ENCODE results near the gene HUNK.
"Not testable (repeated sequence)": the region's sequence is repeated elsewhere in the genome, so short reads cannot be mapped to it uniquely, and the experiment has no call there.

The HUNK gene

GRCh38 chr21:31872452-31873274 is at the start of gene HUNK:
Gene HUNK (plus strand): TSS chr21:31873020. CDS start chr21:31873675, 655 bp downstream.
- peak; percentile 71 for DNase-seq

GRCh38 chr21:31829736-31830472 is 42.9 kb upstream of the HUNK start:
- no peak for DNase-seq

DNA sequence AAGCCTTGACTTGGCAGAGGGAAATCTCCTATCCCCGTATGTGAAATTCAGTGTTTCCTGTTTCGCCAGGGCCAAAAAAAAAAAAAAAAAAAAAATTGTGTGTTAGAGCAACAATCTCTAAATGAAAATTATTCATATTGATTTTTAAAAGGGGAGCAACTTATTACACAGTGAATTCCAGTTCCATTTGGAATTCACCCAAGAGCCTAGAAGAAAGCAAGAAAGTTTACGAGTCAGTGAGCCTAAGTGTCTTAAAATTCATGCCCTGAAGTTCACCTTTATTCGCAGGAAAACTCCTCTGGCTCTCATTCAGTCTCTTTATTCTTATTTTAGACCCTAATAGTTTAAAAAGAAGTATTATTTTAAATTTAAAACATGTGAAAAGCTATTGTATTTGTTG is 42.1 kb upstream of the HUNK start:
- DNase-seq, result no peak

GRCh38 chr21:31837041-31837440 is 35.8 kb upstream of the HUNK start:
- no peak for DNase-seq

DNA sequence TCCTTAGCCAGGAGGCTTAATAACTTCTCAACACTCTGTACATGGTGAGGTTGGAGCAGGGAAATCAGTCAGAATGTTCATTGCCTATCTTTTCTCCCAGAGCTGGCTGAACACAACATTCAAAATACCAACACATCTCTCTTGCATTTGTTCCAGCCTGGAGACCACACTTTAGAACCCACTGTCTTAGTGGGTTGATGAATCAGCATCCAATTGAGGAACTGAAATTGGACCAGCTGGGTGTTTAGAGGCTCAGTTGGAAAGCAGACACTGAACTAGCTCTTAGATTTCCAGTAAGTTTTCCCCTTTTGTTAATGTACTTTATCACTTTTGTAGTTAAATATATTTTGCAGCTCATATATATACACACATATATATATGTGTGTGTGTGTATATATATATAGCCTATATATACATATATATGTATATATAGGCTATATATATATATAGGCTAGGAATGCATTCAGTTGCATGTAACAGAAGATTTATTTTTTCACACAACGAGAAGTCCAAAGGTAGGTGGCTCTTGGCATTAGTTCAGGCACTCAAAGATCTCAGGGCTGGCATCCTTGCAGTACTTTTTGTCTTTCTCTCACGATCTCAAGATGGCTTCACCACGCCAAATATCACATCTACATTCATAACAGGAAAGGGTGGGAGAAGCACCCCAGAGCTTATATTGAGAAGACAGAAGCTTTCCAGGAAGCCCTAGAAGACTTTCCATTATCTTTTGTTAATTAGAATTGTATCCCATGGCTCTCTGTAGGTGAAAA is 35.0 kb upstream of the HUNK start:
- DNase-seq, result no peak

DNA sequence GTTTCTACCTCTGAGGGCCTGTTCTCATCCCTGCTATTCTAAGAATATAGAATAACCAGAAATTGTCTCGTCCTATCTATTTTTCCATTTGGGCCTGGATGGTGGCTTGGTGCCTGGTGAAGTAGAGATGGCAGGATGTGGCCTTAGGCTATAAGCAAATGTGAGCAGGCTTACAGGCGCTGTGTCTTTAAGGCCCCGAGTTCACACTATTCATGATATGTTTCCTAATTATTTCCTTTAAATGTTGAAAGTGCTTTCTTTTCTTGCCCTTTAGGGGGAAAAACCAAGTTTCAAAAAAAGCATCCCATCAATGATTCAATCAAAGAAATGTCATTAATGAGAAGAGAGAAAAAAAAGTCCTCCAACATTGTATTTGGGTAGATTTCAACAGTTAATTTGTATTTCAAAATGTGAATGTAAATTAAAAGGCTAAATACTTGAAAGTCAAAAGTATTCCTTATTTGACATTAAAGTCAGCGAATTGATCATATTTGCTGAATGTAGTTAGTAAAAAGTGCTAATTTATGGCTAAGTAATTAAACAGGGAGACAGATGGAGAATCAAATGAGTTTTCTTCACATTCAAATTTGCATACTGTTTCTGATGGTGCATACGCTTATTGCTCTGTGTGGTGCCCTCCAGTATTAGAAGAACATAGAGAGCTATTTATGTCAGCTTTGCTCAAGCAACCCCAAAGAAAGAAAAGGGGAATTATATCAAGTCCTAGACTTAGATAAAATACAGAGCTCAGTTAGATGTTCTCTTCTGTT is 34.0 kb upstream of the HUNK start:
- no peak for DNase-seq

GRCh38 chr21:31844206-31844605 is 28.6 kb upstream of the HUNK start:
- DNase-seq, result no peak

DNA sequence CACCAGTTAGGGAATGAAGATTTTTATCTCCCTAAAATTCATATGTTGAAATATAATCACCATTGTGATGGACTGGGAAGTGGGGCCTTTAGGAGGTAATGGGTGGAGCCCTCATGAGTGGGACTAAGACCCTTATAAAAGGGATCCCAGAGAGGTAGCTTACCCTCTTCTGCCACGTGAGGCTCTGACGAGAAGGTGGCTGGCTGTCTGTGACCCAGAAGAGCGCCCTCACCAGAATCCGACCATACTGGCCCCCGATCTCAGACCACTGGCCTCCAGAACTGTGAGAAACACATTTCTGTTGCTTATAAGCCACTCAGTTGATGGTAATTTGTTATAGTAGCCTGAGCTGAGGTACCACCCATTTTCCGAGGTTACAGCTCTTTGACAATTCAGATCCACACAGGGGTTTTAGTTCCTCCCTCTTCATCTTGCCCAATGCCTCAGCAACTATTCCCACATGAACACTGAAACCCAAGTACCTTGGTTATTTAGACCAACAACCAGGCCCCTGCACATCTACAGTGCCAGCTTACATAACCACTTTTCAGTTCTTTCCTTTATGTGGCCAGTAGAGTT is 27.6 kb upstream of the HUNK start:
- no peak for DNase-seq

GRCh38 chr21:31846690-31847089 is 26.1 kb upstream of the HUNK start:
- no peak for DNase-seq

GRCh38 chr21:31847761-31848160 is 25.1 kb upstream of the HUNK start:
- no peak for DNase-seq

DNA sequence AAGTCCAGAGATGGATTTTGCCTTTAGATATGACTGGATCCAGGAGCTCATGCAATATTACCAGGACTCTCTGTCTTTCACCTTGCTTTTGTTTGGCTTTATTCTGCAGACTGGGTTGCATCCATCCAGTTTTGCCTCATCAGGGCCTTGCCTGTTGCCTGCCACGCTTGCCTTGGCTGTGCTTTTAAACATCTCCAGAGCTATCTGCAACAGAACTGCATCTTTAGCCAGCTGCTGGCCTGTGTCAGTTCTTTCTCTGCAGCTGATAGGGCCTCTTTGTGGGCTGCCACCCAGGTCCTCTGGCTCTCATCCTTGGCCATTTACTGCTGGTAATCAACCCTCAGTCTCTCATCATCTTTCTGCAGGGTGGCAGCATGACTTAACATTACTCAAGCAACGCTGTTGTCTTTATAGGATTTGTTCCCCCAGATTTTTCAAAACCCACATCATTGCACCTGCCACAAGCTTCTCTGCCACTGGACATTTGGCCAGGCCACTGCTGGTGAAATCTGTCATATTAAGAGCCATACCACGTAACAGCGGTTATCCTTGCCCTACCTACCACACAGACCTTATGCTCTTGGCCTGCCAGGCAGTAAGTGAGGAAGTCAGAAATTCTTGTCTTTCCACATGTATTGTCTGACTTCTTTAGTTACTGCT is 24.4 kb upstream of the HUNK start:
- DNase-seq, result no peak

GRCh38 chr21:31850886-31851285 is 21.9 kb upstream of the HUNK start:
- DNase-seq, result no peak

GRCh38 chr21:31855180-31855579 is 17.6 kb upstream of the HUNK start:
- DNase-seq, result no peak

GRCh38 chr21:31857096-31857495 is 15.7 kb upstream of the HUNK start:
- DNase-seq, result no peak

- DNase-seq, result not testable (repeated sequence)
These were observed 15.2 kb upstream of the HUNK start for GRCh38 chr21:31857631-31858030.

DNA sequence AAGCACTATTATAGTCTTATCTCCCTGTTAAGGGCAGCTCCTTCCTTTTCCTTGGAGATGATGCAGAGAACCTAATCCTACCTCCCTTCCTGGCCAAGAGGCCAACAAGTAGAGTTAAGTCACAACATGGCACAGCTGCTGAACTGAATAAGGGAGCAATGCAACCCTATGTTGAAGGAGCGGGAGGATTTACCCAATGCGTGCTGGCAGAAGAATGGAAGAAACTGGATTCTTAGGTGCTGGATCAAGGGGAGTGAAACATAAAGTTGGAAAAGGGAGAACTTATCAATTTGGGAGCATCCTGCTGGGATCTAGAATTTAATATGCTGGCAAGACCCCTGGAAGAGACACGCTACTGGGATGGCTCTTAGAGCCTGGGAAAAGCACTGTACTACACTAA is 12.0 kb upstream of the HUNK start:
- DNase-seq, result no peak

GRCh38 chr21:31862078-31862477 is 10.7 kb upstream of the HUNK start:
- DNase-seq, result peak; percentile 96

GRCh38 chr21:31865429-31865970 is 7.3 kb upstream of the HUNK start:
- no peak for DNase-seq

- peak; percentile 78 for DNase-seq
These were observed 6.7 kb upstream of the HUNK start for GRCh38 chr21:31866077-31866511.

DNA sequence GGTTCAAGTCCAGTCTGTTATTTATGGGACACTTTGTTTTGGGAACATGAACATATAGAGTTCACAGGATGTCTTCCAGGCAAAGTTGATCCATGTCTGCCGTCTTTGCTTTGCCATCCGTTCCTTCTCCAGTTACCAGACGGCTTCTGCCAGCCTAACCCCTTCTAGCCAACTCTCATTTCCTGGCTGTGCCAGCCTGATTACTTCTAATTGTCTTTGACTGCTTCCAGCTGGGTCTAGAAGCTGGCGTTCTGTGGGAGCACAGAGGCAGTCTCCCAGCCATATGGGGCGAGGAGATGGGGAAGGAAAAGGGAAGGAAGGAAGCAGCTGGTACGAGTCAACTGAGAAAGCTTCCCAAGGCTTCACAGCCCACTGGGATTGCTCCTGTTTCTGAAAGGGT is 3.1 kb upstream of the HUNK start:
- no peak for DNase-seq

DNA sequence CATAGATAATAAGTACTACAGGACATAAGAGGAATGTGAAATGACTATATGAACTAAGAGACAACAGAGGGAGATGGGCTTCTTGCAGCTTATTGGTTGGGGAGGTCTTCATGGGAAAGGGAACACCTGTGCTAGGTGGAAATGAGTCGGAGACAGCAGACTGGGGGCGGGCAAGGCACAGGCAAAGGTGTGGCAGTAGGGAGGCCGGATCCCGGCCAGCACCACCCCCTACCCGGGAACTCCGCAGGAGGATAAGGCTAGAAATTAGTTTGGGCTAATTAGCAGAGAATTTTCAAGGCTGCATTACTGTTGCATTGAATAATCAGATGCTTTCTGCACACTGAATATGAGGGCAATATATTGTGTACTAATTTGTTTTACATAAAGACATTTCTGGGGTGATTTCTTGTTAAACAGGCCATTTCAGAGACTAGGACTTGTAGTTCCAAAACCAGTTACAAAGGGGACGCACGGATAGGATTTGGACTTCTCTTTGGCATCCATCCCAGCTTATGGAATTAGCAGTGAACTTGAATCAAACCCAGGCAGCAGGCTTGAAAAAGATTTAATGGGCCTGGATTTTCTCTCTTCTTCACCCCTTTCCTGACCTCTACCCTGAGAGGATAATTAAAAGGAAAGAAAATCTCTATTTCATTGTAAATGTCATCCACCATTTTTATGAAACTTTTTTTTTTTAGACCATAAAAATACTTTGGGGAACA is 2.2 kb upstream of the HUNK start:
- no peak for DNase-seq

Measured in DMS79 treated with DMSO at 0.1 percent for 48 hours (cell line).